HEK293 (cell line): ENCODE measurements around the gene MTARC1.

Source experiments
- HOXA7 ChIP-seq: sonication (generic); formaldehyde crosslinking; IDR thresholded peaks from 2 replicates; pipeline ENCODE4 v1.8.1; 2022; ENCODE audit warnings: missing genetic modification reagents, borderline replicate concordance
- KLF1 ChIP-seq: fragments of 450-650 bp; formaldehyde crosslinking; IDR thresholded peaks from 2 replicates; pipeline ENCODE4 v1.5.1; 2016; ENCODE audit warnings: missing biosample characterization, missing genetic modification characterization
- SP7 ChIP-seq: fragments of 450-650 bp; formaldehyde crosslinking; IDR thresholded peaks from 2 replicates; pipeline ENCODE4 v1.5.1; 2016; ENCODE audit warnings: missing biosample characterization, missing genetic modification characterization
- ZBTB17 ChIP-seq: fragments of 450-650 bp; formaldehyde crosslinking; IDR thresholded peaks from 2 replicates; pipeline ENCODE4 v1.5.1; 2016; ENCODE audit warnings: missing biosample characterization, missing genetic modification characterization
- ZBTB7A ChIP-seq: fragments of 450-650 bp; formaldehyde crosslinking; IDR thresholded peaks from 2 replicates; pipeline ENCODE4 v1.5.1; 2016; ENCODE audit warnings: low read depth, missing biosample characterization, missing genetic modification characterization
- ZNF221 ChIP-seq: fragments of 450-650 bp; formaldehyde crosslinking; IDR thresholded peaks from 2 replicates; pipeline ENCODE4 v1.5.1; 2017; ENCODE audit warnings: missing biosample characterization, missing genetic modification characterization, borderline replicate concordance
- ZNF558 ChIP-seq: fragments of 450-650 bp; formaldehyde crosslinking; IDR thresholded peaks from 2 replicates; pipeline ENCODE4 v1.5.1; 2016; ENCODE audit warnings: missing biosample characterization, missing genetic modification characterization
- ZNF677 ChIP-seq: fragments of 450-650 bp; IDR thresholded peaks from 2 replicates; pipeline ENCODE4 v1.5.0; 2018; ENCODE audit warnings: missing biosample characterization, mild to moderate bottlenecking, missing genetic modification characterization, moderate library complexity
- ZNF776 ChIP-seq: fragments of 450-650 bp; formaldehyde crosslinking; IDR thresholded peaks from 2 replicates; pipeline ENCODE4 v1.5.0; 2017; ENCODE audit warnings: missing biosample characterization, missing genetic modification characterization, borderline replicate concordance
- ZNF830 ChIP-seq: fragments of 450-650 bp; IDR thresholded peaks from 2 replicates; pipeline ENCODE4 v1.5.0; 2018; ENCODE audit warnings: missing biosample characterization, missing genetic modification characterization, low read depth, mild to moderate bottlenecking, moderate library complexity
- TF ChIP-seq, protein P1 (sequence below): fragments of 450-650 bp; formaldehyde crosslinking; IDR thresholded peaks from 2 replicates; pipeline ENCODE4 v1.5.1; 2016; ENCODE audit warnings: missing biosample characterization, missing genetic modification characterization
- TF ChIP-seq, protein P2 (sequence below): fragments of 450-650 bp; formaldehyde crosslinking; IDR thresholded peaks from 2 replicates; pipeline ENCODE4 v1.5.1; 2016; ENCODE audit warnings: missing biosample characterization, missing genetic modification characterization, low read depth
- TF ChIP-seq, protein P3 (sequence below): fragments of 450-650 bp; formaldehyde crosslinking; IDR thresholded peaks from 2 replicates; pipeline ENCODE4 v1.5.1; 2016; ENCODE audit warnings: missing biosample characterization, missing genetic modification characterization

DNA sequence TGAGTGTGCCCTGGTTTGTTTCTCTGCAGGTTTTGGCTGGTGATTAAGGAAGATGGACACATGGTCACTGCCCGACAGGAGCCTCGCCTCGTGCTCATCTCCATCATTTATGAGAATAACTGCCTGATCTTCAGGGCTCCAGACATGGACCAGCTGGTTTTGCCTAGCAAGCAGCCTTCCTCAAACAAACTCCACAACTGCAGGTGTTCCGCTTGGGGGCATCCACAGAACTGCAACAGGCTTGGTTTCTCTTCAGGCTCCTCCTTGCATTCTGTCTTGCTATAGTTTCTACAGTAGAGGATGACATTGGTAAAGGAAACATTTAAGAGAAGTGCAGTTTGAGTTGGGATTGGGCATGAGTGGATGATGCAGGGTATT is 31.8 kb upstream of the MTARC1 start:
- TF ChIP-seq, protein P1, sequence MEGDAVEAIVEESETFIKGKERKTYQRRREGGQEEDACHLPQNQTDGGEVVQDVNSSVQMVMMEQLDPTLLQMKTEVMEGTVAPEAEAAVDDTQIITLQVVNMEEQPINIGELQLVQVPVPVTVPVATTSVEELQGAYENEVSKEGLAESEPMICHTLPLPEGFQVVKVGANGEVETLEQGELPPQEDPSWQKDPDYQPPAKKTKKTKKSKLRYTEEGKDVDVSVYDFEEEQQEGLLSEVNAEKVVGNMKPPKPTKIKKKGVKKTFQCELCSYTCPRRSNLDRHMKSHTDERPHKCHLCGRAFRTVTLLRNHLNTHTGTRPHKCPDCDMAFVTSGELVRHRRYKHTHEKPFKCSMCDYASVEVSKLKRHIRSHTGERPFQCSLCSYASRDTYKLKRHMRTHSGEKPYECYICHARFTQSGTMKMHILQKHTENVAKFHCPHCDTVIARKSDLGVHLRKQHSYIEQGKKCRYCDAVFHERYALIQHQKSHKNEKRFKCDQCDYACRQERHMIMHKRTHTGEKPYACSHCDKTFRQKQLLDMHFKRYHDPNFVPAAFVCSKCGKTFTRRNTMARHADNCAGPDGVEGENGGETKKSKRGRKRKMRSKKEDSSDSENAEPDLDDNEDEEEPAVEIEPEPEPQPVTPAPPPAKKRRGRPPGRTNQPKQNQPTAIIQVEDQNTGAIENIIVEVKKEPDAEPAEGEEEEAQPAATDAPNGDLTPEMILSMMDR (tag by site-specific recombination): no peak
- TF ChIP-seq SP7 (tag by site-specific recombination) (no peak), ZBTB7A (tag by site-specific recombination) (no peak), KLF1 (tag by site-specific recombination) (no peak), ZNF830 (tag by site-specific recombination) (no peak), ZNF677 (tag by site-specific recombination) (no peak), ZNF558 (tag by site-specific recombination) (no peak), ZNF776 (tag by site-specific recombination) (no peak), HOXA7 (CRISPR knock-in tag) (no peak), ZBTB17 (no peak), ZNF221 (no peak)
- TF ChIP-seq, protein P2, sequence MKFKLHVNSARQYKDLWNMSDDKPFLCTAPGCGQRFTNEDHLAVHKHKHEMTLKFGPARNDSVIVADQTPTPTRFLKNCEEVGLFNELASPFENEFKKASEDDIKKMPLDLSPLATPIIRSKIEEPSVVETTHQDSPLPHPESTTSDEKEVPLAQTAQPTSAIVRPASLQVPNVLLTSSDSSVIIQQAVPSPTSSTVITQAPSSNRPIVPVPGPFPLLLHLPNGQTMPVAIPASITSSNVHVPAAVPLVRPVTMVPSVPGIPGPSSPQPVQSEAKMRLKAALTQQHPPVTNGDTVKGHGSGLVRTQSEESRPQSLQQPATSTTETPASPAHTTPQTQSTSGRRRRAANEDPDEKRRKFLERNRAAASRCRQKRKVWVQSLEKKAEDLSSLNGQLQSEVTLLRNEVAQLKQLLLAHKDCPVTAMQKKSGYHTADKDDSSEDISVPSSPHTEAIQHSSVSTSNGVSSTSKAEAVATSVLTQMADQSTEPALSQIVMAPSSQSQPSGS (tag by site-specific recombination): no peak
- TF ChIP-seq, protein P3, sequence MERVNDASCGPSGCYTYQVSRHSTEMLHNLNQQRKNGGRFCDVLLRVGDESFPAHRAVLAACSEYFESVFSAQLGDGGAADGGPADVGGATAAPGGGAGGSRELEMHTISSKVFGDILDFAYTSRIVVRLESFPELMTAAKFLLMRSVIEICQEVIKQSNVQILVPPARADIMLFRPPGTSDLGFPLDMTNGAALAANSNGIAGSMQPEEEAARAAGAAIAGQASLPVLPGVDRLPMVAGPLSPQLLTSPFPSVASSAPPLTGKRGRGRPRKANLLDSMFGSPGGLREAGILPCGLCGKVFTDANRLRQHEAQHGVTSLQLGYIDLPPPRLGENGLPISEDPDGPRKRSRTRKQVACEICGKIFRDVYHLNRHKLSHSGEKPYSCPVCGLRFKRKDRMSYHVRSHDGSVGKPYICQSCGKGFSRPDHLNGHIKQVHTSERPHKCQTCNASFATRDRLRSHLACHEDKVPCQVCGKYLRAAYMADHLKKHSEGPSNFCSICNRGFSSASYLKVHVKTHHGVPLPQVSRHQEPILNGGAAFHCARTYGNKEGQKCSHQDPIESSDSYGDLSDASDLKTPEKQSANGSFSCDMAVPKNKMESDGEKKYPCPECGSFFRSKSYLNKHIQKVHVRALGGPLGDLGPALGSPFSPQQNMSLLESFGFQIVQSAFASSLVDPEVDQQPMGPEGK (tag by site-specific recombination): no peak
